Measurements from ENCODE around the gene CLDN18.

Gene CLDN18

DNA sequence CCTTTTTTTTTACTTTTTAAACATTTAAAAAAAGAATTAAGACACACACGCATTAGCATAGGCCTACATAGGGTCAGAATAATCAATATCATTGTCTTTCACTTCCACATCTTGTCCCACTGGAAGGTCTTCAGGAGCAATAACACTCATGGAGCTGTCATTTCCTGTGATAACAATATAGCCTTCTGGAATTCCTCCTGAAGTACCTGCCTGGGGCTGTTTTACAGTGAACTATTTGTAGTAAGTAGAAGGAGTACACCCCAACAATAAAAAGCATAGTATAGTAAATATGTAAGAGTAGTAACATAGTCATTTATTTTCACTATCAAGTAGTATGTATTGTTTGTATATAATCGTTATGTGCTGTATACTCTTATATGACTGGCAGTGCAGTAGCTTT, 19.5 kb upstream of the CLDN18 start:
- Histone ChIP-seq H3K9ac (ENCODE audit: low read length) (no peak overlapping the region), H3K36me3 (ENCODE audit: insufficient read depth, low read length) (no peaks in the 10 kb centered on the region), H4K20me1 (ENCODE audit: insufficient read depth, low read length) (no peaks in the 10 kb centered on the region), H3K4me2 (ENCODE audit: low read length) (no peak overlapping the region), H3K4me3 (ENCODE audit: low read depth, low read length, poor library complexity, severe bottlenecking) (no peak overlapping the region), H3K4me1 (ENCODE audit: insufficient read depth, low read length, severe bottlenecking) (no peaks in the 10 kb centered on the region), H3F3A (ENCODE audit: insufficient read depth, low read length) (no peaks in the 10 kb centered on the region), H3K79me2 (ENCODE audit: insufficient read depth, low read length) (no peaks in the 10 kb centered on the region), H3K27ac (ENCODE audit: low read depth, low read length, poor library complexity, severe bottlenecking) (no peak overlapping the region), H3K9me2 (ENCODE audit: low read depth, low read length) (peaks cover 3% of the 10 kb centered on the region; the same call in 1 of the 2 replicates), H3K9me3 (ENCODE audit: low read length) (peaks cover 7% of the 10 kb centered on the region), H3K27me3 (ENCODE audit: insufficient read depth, low read length) (no peaks in the 10 kb centered on the region), H2AFZ (ENCODE audit: low read length) (no peak overlapping the region)
- TF ChIP-seq EZH2 (IDR thresholded peaks at IDR 0.05; ENCODE audit: borderline replicate concordance, low read length): no peak
- TF ChIP-seq, protein P1, sequence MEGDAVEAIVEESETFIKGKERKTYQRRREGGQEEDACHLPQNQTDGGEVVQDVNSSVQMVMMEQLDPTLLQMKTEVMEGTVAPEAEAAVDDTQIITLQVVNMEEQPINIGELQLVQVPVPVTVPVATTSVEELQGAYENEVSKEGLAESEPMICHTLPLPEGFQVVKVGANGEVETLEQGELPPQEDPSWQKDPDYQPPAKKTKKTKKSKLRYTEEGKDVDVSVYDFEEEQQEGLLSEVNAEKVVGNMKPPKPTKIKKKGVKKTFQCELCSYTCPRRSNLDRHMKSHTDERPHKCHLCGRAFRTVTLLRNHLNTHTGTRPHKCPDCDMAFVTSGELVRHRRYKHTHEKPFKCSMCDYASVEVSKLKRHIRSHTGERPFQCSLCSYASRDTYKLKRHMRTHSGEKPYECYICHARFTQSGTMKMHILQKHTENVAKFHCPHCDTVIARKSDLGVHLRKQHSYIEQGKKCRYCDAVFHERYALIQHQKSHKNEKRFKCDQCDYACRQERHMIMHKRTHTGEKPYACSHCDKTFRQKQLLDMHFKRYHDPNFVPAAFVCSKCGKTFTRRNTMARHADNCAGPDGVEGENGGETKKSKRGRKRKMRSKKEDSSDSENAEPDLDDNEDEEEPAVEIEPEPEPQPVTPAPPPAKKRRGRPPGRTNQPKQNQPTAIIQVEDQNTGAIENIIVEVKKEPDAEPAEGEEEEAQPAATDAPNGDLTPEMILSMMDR (IDR thresholded peaks at IDR 0.05; ENCODE audit: low read length): no peak

DNA sequence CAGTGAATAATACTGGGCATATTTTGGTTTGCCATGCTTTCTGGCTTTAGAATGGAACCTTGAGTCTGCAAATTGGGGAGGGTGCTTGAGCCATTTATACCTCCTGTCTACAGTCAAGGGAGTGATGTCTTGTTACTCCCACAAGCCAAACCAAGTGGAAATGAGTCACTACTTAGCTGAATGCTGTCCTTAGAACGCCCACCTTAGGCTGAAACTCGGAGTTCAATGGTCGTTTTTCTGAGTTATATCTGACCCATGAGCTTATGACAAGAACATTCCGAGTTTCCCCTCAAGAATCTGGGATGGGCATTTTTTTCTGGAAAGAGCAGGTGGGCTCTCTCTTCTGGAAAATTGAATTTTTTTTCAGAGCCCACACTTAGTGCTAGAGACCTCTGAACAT, 17.4 kb upstream of the CLDN18 start:
- Histone ChIP-seq H3K36me3 (ENCODE audit: insufficient read depth, low read length) (no peaks in the 10 kb centered on the region), H3K9me2 (ENCODE audit: low read depth, low read length) (no peaks in the 10 kb centered on the region), H3K4me2 (ENCODE audit: low read length) (no peak overlapping the region), H4K20me1 (ENCODE audit: insufficient read depth, low read length) (no peaks in the 10 kb centered on the region), H3K9me3 (ENCODE audit: low read length) (peaks cover 7% of the 10 kb centered on the region), H3F3A (ENCODE audit: insufficient read depth, low read length) (no peaks in the 10 kb centered on the region), H3K4me3 (ENCODE audit: low read depth, low read length, poor library complexity, severe bottlenecking) (no peak overlapping the region), H2AFZ (ENCODE audit: low read length) (no peak overlapping the region), H3K79me2 (ENCODE audit: insufficient read depth, low read length) (no peaks in the 10 kb centered on the region), H3K27ac (ENCODE audit: low read depth, low read length, poor library complexity, severe bottlenecking) (no peak overlapping the region), H3K27me3 (ENCODE audit: insufficient read depth, low read length) (no peaks in the 10 kb centered on the region), H3K9ac (ENCODE audit: low read length) (no peak overlapping the region), H3K4me1 (ENCODE audit: insufficient read depth, low read length, severe bottlenecking) (no peaks in the 10 kb centered on the region)
- TF ChIP-seq, protein P1 (IDR thresholded peaks at IDR 0.05; ENCODE audit: low read length): no peak

DNA sequence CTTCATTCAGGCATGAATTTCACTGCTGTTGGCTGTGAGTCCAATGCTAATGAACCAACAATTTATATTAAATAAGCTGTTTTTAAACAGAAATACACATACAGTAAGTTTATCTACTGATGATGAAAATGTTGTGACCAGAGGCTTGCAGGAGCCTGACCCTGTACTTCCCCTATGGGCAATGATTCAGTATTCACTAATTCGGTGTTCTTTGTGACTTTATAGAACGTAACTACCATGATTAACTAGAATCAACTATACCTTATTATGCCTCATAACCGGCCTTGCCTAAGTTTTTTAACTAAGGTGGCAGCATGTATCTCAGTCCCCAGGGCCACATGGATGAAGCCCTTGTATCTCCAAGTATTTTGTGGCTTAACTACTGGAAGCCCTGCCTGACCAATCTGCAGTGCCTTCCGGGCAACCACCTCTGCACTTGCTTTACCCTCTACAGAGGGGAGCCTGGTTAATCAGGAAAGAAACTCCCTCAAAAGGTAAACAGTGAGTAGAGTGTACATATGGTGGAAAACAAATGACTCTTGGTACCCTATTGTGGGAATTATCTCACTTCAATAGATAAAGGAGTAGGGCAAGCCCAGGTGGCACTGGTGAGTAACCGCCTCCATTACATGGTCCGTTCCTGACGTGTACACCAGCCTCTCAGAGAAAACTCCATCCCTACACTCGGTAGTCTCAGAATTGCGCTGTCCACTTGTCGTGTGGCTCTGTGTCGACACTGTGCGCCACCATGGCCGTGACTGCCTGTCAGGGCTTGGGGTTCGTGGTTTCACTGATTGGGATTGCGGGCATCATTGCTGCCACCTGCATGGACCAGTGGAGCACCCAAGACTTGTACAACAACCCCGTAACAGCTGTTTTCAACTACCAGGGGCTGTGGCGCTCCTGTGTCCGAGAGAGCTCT, 11.6 kb upstream of the CLDN18 start:
- Histone ChIP-seq H3K4me2 (ENCODE audit: low read length) (no peak overlapping the region), H3K27ac (ENCODE audit: low read depth, low read length, poor library complexity, severe bottlenecking) (no peak overlapping the region), H2AFZ (ENCODE audit: low read length) (no peak overlapping the region), H4K20me1 (ENCODE audit: insufficient read depth, low read length) (no peaks in the 10 kb centered on the region), H3K4me1 (ENCODE audit: insufficient read depth, low read length, severe bottlenecking) (no peaks in the 10 kb centered on the region), H3K4me3 (ENCODE audit: low read depth, low read length, poor library complexity, severe bottlenecking) (no peak overlapping the region), H3K36me3 (ENCODE audit: insufficient read depth, low read length) (no peaks in the 10 kb centered on the region), H3K27me3 (ENCODE audit: insufficient read depth, low read length) (no peaks in the 10 kb centered on the region), H3F3A (ENCODE audit: insufficient read depth, low read length) (no peaks in the 10 kb centered on the region), H3K79me2 (ENCODE audit: insufficient read depth, low read length) (no peaks in the 10 kb centered on the region), H3K9me2 (ENCODE audit: low read depth, low read length) (no peaks in the 10 kb centered on the region), H3K9me3 (ENCODE audit: low read length) (peaks cover 7% of the 10 kb centered on the region), H3K9ac (ENCODE audit: low read length) (no peak overlapping the region)
- no peak for TF ChIP-seq EZH2 (IDR thresholded peaks at IDR 0.05; ENCODE audit: borderline replicate concordance, low read length)
- TF ChIP-seq, protein P1 (IDR thresholded peaks at IDR 0.05; ENCODE audit: low read length): no peak
